NCI-H460 (cell line): ENCODE results near the gene BMPR1A. TPM values are rescaled to one million over a fixed set of nuclear protein-coding genes. Genes with fewer than 3 reads are reported as not detected.
"Not testable (repeated sequence)": the region's sequence is repeated elsewhere in the genome, so short reads cannot be mapped to it uniquely, and the experiment has no call there.

Source experiments
- DNase-seq: peaks from one replicate; pipeline ENCODE4 v3.0.0-alpha.2; 2016; ENCODE audit warnings: low read depth; ENCODE audit errors: extremely low read depth
- total RNA-seq: library from RNA; depleted of rRNA; stranded (reverse); fragments of >200 nt; shearing (Covaris generic); gene quantifications from 2 replicates; pipeline ENCODE4 v1.2.3, GENCODE V29; 2014

The BMPR1A gene
- total RNA-seq, 1 experiment from 2014 or later, result 31.6 TPM

GRCh38 chr10:86962136-86962980, 205.9 kb downstream of the BMPR1A start:
- DNase-seq, result no peak

- DNase-seq, result no peak
These were observed 206.5 kb downstream of the BMPR1A start for GRCh38 chr10:86962981-86963310.

- no peak for DNase-seq
These were observed 207.0 kb downstream of the BMPR1A start for GRCh38 chr10:86963341-86963919.

GRCh38 chr10:86964061-86964846, 207.8 kb downstream of the BMPR1A start:
- DNase-seq, result no peak

GRCh38 chr10:86964847-86965190, 208.4 kb downstream of the BMPR1A start:
- no peak for DNase-seq

GRCh38 chr10:86965986-86966654, 209.7 kb downstream of the BMPR1A start:
- no peak for DNase-seq

GRCh38 chr10:86967481-86967941, 211.1 kb downstream of the BMPR1A start:
- no peak for DNase-seq

- no peak for DNase-seq
These were observed 212.0 kb downstream of the BMPR1A start, which contains the start of gene ADIRF for GRCh38 chr10:86968271-86968993. TSS of gene ADIRF (plus strand) at chr10:86968482. CDS start at chr10:86968545, 63 bp downstream.

- no peak for DNase-seq
These were observed 212.6 kb downstream of the BMPR1A start for GRCh38 chr10:86968994-86969355.

- DNase-seq, result no peak
These were observed 213.1 kb downstream of the BMPR1A start for GRCh38 chr10:86969421-86970041.

GRCh38 chr10:86970162-86970981, 214.0 kb downstream of the BMPR1A start:
- no peak for DNase-seq

GRCh38 chr10:86970982-86971231, 214.5 kb downstream of the BMPR1A start:
- no peak for DNase-seq

GRCh38 chr10:86971232-86971991, 215.0 kb downstream of the BMPR1A start:
- peak; percentile 74 for DNase-seq

- DNase-seq, result no peak
These were observed 216.4 kb downstream of the BMPR1A start for GRCh38 chr10:86972613-86973380.

- no peak for DNase-seq
These were observed 218.1 kb downstream of the BMPR1A start for GRCh38 chr10:86974484-86974883.

- no peak for DNase-seq
These were observed 220.1 kb downstream of the BMPR1A start for GRCh38 chr10:86976362-86977056.

GRCh38 chr10:86978457-86978856, 222.0 kb downstream of the BMPR1A start:
- not testable (repeated sequence) for DNase-seq
